HG03469 (cell line): Measurements from ENCODE around the gene APC.
"Not testable (repeated sequence)": the region's sequence is repeated elsewhere in the genome, so short reads cannot be mapped to it uniquely, and the experiment has no call there.

Experiments
- ATAC-seq: cut with Tn5 transposase; IDR thresholded peaks from one replicate; pipeline ENCODE4 v1.9.1; 2021; ENCODE audit warnings: mild to moderate bottlenecking, moderate library complexity, moderate number of reproducible peaks; ENCODE audit not compliant: unreplicated experiment

The APC gene

DNA sequence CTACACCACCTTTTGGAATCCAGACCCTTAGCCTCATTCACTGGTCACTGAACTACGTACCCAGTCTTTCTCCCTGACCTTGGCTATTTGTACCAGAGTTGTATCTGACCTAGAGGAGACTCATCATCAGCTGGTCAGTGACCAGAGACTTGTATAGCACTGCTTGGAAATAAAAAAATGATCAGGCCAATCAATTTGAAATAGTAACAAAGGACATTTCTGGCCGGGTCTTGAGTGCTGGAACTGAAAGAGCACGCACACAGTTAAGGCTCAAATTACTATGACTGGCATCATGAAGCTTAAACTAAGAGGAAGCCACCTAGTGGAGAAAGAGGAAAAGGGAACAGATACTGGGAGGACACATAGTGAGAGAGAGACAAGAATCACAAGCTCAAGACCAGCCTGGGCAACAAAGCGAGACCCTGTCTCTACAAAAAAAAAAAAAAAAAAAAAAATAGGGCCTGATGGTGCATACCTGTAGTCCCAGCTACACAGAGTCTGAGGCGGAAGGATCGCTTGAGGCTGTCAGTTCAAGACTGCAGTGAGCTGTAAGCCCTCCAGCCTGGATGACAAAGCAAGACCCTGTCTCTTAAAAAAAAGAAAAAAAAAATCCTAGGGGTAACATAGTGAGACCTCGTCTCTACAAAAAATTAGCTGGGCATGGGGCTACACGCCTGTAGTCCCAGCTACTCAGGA, 110.6 kb downstream of the APC start:
- peak; percentile 98 for ATAC-seq

DNA sequence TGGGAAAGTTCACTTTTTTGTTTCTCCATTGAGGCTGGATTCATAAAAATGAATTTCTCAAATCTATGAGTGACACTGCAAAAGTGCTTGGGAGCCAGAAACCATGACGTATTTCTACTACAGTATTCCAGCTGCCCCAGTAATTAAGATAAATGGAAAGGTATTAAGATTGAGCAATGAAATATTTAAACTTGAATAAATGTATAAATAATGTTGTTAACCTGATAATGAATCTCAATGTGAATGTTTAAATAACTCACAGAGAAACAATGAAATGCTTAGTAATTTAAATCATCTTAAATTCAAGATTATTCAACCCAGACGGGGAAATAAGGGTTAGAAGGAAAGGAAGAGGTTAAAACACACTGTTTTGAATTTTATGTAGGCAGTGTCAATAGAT, 112.2 kb downstream of the APC start:
- no peak for ATAC-seq

DNA sequence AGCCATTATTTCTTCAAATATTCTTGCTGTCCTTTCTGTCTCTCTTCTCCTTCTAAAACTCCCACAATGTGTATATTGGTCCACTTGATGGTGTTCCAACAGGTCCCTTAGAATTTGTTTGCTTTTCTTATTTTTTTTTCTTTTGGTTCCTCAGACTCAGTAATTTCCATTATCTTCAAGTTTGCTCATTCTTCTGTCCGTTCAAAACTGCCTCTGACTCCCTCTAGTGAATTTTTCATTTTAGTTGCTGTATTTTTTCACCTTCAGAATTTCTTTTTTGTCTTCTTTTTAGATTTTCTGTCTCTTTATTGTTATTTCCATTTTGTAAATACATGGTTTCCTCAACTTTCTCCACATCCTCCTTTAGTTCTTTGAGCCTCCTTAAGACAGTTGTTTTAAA, 117.0 kb downstream of the APC start:
- no peak for ATAC-seq

DNA sequence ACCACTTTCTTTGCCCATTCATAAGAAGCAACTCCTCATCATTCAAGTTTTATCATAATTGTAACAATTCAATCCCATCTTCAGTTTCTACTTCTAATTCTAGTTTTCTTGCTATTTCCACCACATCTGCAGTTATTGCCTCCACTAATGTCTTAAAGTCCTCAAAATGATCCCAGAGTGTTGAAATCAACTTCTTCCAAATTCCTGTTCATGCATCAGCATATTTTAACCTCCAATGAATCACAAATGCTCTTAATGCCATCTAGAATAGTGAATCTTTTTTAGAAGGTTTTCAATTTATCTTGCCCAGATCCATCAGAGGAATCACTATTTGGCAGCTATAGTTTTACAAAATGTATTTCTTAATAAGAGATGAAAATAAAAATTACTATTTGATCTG, 120.2 kb downstream of the APC start:
- ATAC-seq, result no peak

DNA sequence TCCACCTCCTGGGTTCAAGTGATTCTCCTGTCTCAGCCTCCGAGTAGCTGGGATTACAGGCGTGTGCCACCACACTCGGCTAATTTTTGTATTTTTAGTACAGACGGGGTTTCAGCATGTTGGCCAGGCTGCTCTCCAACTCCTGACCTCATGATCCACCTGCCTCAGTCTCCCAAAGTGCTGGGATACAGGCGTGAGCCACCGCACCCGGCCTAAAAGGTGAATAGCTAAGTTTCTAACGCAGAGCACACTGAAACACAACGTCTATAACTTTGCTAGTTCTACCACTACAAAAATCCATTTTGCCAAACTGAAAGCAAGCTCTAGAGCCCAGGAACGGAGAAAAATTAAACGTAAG, 122.9 kb downstream of the APC start:
- ATAC-seq, result not testable (repeated sequence)

DNA sequence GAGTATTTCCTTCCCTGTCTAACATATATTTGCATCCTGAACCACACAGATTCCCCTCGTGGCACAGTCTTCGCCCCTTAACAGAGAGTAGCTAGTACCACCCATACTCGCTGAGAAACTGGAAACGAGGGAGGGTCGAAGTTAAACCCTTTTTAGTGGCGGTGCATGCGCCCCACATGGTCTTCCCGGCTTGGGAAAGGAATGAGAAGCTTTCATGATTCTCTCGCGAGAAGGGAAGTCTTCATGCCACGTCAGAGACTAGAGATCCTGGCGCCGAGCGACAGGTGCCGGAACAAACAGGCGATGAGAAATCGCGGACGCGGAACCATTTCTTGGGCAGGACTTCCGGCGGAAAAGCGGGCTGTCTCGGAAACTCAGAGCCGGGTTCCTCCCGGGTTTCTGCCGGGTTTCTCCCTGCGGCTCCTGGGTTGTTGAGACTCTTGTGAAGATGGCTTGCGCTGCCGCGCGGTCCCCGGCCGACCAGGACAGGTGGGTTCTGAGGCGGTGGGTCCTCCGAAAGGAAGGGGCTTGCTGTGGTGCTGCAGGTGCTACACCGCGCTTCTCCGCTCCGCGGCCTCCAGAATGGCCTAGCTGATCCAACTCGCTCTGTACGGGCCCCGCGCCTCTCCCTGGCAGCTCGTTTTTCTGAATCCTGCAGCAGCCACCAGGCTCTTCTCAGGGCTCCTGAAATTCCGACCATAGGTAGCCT, 123.4 kb downstream of the APC start, which contains the start of gene SRP19:
Gene SRP19, plus strand, starts transcription at position 359 of the 709 bp plus-strand sequence. Its CDS starts 90 bp downstream, at position 449.
- ATAC-seq, result peak; percentile 96

DNA sequence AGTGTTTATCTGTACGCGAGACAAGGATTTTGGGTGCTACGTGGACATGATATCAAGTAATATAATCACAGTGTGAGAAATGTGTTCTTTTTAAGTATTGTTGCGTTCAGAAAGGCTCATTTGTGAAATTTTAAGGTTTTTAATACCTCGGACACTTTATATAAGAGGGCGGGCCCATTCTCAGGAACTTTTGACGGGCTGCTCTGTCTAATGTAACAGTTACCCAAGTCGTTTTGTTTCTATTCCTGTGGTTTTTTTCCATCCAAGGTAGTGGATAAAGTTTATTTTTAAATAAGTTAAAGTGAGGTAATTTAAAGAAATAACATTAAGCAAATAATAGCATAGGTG, 123.9 kb downstream of the APC start:
- ATAC-seq, result no peak

DNA sequence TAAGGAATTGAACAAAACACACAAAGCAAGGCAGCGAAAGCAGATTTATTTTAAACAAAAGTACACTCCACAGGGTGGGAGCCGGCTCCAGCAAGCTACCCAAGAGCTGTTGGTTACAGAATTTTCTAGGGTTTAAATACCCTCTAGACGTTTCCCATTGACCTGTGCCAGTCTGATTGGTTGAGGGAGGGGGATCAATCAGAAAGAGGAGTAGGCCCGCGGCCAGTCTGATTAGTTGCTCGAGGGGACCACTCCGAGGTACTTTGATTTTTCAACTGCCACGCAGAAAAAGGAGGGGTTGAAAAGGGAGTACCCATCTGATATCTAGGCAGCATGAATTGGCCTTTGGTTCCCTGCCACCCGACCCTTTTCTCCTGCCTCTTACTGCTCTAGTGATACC, 124.4 kb downstream of the APC start:
- ATAC-seq, result no peak

DNA sequence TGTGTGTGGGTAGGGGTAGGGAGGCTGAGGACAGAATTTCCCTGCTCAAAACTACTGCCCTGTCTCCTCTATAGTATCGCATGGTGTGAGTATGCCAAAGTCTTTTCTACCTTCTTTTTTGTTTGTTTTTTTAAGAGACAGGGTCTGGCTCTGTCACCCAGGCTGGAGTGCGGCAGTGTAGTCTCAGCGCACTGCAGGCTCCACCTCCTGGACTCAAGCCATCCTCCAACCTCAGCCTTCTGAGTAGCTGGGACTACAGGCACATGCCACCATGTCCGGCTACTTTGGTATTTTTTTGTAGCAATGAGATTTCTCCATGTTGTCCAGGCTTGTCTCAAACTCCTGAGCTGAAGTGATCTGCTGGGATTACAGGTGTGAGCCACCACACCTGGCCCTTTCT, 125.9 kb downstream of the APC start:
- ATAC-seq, result no peak

DNA sequence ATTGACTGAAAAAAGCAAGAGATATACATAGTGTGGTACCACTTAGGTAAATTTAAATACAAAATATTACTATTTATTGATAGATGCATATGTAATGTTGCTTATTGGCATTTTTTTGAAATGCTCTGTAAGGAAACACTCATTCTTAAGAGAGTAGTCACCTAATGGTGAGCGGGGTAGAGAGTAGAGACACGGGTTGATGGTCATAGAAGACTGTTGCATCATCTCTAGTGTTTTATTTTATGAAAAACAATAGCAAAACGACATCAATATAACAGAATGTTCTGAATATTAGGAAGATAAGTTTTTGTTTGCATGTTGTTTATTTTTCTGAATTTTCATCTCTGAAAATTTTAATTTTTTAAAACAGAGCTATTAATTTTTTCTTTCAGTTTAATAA, 127.4 kb downstream of the APC start:
- no peak for ATAC-seq

DNA sequence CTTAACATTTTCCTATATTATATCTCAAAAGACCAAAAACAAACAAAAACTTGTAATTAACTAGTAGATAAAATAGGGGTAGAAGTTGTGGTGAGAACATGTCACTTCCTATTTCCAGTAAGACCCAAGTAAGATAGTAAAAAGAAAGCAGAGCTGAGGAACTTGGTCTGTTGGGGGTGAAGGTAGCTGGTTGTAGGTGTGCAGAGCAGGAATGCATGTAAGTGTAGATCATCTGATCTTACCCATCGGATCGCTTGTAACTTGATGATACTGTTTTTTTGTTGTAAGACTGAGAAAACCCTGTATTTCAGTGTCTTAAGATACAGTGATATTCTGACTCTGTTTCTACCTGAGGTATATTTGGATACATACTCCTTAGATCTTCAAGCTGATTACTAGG, 129.1 kb downstream of the APC start:
- ATAC-seq, result no peak

DNA sequence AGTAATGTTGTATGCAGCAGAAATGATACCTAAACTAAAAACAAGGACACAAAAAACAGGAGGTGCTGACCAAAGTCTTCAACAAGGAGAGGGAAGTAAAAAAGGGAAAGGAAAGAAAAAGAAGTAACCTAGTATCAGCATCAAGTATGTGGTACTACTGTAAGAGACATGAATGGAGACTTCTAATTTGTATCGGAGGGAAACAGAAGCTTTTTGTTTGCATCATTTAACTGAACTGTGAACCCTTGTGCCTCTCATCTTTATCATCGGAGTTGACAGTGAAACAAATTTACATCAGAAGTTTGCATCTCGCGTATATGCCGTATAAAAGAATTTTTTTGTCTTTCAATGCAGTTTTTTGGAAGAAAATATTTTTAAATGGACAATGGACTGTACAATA, 129.7 kb downstream of the APC start:
- ATAC-seq, result no peak

DNA sequence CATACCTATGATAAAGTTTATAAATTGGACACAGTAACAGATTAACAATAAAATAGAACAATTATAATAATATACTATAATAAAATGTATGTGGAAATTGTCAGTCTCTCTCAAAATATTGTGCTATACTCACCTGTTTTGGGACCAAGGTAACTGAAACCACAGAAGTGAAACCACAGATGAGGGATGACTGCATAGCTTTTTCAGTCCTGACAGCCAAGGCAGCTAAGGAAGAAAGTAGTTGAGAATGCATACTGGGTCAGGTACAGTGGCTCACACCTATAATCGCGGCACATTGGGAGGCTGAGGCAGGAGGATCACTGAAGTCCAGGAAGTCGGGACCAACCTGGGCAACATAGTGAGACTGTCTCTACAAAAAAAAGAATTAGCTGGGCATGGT, 132.3 kb downstream of the APC start:
- ATAC-seq, result peak; percentile 63

DNA sequence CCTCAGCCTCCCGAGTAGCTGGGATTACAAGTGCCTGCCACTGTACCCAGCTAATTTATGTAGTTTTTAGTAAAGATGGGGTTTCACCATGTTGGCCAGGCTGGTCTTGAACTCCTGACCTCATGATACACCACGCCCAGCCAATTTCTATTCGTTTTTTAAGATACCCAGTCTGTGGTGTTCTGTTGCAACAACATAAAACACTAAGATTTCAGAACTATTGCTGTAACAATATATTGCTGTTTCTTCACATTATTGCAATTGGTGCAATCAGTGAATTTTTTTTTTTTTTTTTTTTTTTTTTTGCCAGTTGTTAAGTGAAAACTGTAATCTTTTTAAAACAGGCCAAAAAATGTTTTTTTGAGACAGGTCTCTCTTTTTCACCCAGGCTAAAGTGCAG, 133.3 kb downstream of the APC start:
- no peak for ATAC-seq

DNA sequence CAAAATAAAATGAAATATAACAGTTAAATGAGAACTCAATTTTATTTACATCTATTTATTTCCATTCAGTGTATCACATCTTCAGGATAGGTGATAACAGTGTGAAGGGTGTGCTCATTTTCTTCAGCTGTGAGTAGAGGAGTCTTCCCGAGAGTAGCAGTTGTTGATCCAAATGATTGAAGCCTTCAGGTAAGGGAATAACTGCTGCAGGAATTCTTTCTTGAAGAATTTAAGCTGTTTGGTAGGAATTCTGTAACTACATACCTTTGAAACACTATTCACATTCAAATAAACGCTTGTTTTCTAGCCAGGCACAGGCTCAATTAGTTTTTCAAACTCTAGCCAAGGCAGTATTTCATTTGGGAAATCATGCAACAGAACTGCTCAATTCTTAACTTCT, 138.7 kb downstream of the APC start:
- ATAC-seq, result no peak

DNA sequence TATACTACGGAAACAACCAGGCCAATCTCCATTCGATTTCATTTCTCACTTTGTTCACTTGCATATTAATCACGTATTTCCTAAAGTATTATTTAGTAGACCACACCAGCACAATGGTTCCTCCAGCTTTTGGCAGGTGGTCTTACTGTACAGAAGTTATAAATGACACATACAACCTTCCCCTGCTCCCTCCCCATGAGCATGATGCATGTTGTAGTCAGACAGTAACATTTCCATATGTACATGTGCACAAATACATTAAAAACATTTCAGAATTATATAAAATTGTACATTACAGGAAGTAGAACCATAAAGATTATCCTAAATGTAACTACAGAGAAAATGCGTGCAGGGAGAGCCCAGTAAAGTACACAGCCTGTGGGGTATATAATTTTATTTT, 140.4 kb downstream of the APC start:
- ATAC-seq, result no peak

DNA sequence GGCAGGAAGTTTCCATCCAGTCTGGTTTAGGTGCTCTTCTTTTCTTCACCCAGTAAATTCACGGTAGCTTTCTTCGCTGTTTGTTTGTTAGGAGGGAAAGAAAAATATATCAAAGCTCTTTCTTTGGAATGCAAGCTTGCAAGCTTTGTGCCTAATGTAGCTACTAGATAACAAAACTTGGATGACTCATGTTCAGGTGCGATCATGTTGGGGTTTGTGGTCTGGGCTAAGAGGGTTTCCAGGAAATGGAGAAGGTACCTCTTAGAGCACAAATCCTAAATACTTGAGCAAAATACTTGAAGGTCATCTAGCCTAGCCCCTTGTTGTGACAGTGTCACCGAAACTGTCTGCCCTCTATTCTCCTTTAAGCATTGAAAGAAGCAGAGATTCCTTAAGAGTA, 141.1 kb downstream of the APC start:
- ATAC-seq, result peak; percentile 40

DNA sequence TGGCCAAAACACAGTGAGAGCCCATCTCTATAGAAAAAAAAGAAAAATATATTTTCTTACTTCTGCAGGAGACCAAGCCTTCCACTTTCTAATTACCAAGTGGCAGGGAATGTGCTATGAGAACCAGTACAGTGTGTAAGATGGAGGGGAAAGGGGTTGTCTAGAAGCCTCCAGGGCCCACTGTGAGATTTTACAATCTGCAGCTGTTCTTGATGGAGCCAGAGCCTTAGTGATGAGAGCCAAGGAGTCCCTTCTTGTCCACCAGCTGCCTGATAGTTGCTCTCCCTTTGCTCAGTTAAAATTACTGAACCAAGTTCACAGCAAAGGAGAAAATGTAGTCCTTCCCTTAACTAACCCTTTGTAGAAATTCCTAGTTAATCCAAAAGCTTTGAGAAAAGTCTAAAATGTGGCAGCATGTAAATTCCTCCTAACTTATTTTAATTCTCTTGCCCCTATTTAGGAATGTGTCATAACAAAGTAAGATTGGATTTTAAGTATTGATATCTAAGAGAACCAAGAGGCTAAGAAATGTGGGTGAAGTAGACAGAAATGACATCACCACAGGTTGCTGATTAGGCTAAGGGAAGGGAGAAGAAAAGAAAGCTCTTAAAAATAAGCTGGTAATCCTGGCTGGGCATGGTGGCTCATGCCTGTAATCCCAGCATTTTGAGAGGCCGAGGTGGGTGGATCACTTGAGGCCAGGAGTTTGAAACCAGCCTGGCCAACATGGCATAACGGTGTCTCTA, 142.7 kb downstream of the APC start:
- no peak for ATAC-seq

DNA sequence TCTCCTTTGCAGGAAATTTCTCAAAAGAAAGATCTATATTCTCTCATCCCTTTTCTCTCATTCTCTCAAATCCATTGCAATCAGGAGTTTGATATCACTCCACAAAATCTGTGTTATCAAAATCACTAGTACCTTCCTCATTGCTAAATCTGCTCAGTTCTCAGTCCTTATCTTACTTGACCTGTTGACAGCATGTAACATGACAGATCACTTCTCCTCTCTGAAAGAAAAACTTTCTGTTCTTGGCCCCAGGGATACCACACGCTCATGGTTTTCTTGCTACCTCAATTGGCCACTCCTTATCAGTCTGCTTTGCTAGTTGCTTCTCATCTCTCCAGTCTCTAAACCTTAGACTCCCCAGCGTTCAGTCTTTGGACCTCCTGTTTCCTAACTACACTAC, 145.5 kb downstream of the APC start:
- no peak for ATAC-seq

DNA sequence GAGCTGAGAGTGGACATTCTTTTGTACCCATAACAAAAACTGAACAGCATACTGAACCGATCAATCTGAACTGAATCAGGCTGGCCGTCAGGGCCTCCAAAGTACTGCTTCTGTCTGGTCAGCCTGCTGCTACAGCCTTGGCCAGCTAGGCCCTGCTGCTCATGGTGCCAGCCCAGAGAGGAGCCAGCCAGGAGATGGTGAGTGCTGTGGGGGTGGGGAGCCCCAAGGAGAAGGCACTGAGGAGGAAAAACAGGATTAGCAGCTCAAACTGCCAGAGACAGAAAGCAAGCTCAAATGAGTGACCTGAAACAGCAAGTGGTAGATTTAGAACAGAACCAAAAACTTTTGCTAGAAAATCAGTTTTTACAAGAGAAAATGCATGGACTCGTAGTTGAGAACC, 147.3 kb downstream of the APC start:
- ATAC-seq, result no peak

DNA sequence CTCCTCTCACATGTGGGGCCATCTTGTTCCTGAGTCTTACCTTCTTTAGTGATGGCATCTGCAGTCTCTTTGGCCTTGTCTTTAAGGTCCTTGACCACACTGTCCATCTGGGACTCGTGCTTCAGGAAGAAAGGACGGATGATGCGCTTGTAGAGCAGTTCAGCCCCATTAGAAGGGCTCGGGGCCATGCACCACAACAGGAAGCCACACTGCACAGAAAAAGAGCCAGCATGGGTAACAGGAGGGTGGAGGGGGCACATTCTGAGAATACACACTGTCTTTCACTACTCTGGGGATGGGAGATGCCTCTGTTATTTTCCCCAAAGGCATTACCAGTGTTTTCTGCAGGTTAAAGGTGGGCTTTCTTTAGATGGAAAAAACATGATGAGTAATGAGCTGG, 149.3 kb downstream of the APC start:
- no peak for ATAC-seq

DNA sequence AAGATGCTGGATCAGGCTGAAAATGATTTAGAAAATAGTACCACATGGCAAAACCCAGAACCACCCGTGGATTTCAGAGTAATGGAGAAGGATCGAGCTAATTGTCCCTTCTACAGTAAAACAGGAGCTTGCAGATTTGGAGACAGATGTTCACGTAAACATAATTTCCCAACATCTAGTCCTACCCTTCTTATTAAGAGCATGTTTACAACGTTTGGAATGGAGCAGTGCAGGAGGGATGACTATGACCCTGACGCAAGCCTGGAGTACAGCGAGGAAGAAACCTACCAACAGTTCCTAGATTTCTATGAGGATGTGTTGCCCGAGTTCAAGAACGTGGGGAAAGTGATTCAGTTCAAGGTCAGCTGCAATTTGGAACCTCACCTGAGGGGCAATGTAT, 154.4 kb downstream of the APC start:
- not testable (repeated sequence) for ATAC-seq
